ENCODE measurements around the gene PRR7. TPM values are rescaled to one million over a fixed set of nuclear protein-coding genes. Genes with fewer than 3 reads are reported as not detected.

The PRR7 gene
- total and polyA plus RNA-seq, 4 donors, result 0.17 to 1.4 (median 0.49) TPM

DNA sequence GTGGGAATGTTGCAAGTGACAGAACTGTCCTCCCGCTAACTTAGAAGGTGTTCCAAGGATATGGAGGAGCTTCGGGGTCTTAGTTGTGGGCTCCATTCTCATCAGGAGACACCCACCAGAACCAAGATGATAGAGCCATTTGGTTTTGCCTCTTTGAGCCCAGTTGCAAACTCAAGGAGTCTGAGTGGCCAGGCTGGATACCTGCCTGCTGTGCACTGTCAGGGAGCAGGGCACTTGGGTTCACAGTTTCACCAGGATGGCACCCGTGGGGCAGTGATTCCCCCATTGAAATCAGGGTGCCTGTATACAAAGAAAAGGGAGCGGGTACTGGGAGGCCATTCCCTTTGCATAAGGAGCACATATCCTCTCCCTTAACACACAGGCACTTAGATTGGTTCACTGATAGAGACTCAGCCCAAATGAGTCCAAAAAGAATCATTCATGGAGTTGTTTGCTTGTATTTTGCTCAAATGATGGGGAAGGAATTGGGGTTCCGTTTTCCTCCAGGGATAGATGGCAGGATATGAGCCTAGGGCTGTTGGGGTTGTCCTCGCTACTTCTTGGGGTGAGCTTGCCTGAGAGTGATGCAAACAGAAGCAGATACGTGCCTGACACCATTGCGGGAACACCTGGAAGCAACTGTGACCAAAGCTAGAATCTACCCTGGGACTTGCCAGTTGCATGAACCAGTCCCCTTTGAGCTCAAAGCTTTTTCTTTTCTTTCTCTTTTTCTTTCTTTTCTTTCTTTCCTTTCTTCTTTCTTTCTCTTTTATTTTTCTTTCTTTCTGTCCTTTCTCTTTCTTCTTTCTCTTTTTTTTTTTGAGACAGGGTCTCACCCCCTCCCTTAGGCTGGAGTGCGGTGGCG is 1.3 kb upstream of the PRR7 start:
- Histone ChIP-seq H3K4me3 (ENCODE audit: low read depth in 1 of 3, low read length in 3 of 3) (no peak overlapping the region), H3K27ac (ENCODE audit: low read depth in 1 of 2, low read length in 2 of 2) (no peak overlapping the region), H3K27me3 (ENCODE audit: control insufficient read depth in 4 of 4, insufficient read depth in 4 of 4, low read length in 3 of 4) (no peaks in the 10 kb centered on the region), H3K4me1 (ENCODE audit: control insufficient read depth in 4 of 4, insufficient read depth in 4 of 4, low read length in 3 of 4) (peaks cover 5 to 18% (median 9%) of the 10 kb centered on the region in 4 donors), H3K9me3 (ENCODE audit: control insufficient read depth in 4 of 4, low read length in 3 of 4) (no peaks in the 10 kb centered on the region), H3K36me3 (ENCODE audit: control insufficient read depth in 4 of 4, insufficient read depth in 3 of 4, low read depth in 1 of 4, low read length in 3 of 4) (peaks cover 0 to 6% (median under 1%) of the 10 kb centered on the region in 4 donors), H3K9ac (ENCODE audit: low read depth in 1 of 2, low read length in 2 of 2) (no peak overlapping the region)
- WGBS, result 56% methylated on average over 10 of the region's 10 CpGs
- no peak for TF ChIP-seq NR2F2 (IDR thresholded peaks at IDR 0.05)
- no peak for DNase-seq (ENCODE audit: low spot score)

DNA sequence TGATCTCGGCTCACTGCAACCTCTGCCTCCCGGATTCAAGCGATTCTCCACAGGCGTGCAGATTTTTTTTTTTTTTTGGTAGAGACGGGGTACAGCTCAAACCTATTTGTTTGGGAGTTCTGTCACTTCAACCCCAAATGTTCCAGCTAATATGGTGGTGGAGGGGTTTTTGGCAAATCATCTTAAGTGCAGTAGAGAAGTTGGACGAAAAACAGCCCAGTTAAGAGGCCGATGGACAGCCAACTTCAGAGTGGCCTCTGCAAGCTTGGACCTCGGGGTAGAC is 756 bp upstream of the PRR7 start:
- Histone ChIP-seq H3K9ac (ENCODE audit: low read depth in 1 of 2, low read length in 2 of 2) (no peak overlapping the region), H3K9me3 (ENCODE audit: control insufficient read depth in 4 of 4, low read length in 3 of 4) (no peaks in the 10 kb centered on the region), H3K4me3 (ENCODE audit: low read depth in 1 of 3, low read length in 3 of 3) (peak overlapping the region in 2 of 3 donors; percentile 61 to 65), H3K27ac (ENCODE audit: low read depth in 1 of 2, low read length in 2 of 2) (no peak overlapping the region), H3K4me1 (ENCODE audit: control insufficient read depth in 4 of 4, insufficient read depth in 4 of 4, low read length in 3 of 4) (peaks cover 5 to 18% (median 9%) of the 10 kb centered on the region in 4 donors), H3K27me3 (ENCODE audit: control insufficient read depth in 4 of 4, insufficient read depth in 4 of 4, low read length in 3 of 4) (no peaks in the 10 kb centered on the region), H3K36me3 (ENCODE audit: control insufficient read depth in 4 of 4, insufficient read depth in 3 of 4, low read depth in 1 of 4, low read length in 3 of 4) (peaks cover 0 to 2% (median 0%) of the 10 kb centered on the region in 4 donors)
- no peak for TF ChIP-seq RAD21 (IDR thresholded peaks at IDR 0.05)
- no peak for TF ChIP-seq HNF4A (conservative IDR thresholded peaks at IDR 0.05)
- TF ChIP-seq, protein P1, sequence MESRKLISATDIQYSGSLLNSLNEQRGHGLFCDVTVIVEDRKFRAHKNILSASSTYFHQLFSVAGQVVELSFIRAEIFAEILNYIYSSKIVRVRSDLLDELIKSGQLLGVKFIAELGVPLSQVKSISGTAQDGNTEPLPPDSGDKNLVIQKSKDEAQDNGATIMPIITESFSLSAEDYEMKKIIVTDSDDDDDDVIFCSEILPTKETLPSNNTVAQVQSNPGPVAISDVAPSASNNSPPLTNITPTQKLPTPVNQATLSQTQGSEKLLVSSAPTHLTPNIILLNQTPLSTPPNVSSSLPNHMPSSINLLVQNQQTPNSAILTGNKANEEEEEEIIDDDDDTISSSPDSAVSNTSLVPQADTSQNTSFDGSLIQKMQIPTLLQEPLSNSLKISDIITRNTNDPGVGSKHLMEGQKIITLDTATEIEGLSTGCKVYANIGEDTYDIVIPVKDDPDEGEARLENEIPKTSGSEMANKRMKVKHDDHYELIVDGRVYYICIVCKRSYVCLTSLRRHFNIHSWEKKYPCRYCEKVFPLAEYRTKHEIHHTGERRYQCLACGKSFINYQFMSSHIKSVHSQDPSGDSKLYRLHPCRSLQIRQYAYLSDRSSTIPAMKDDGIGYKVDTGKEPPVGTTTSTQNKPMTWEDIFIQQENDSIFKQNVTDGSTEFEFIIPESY (IDR thresholded peaks at IDR 0.05), result no peak
- TF ChIP-seq, protein P2, sequence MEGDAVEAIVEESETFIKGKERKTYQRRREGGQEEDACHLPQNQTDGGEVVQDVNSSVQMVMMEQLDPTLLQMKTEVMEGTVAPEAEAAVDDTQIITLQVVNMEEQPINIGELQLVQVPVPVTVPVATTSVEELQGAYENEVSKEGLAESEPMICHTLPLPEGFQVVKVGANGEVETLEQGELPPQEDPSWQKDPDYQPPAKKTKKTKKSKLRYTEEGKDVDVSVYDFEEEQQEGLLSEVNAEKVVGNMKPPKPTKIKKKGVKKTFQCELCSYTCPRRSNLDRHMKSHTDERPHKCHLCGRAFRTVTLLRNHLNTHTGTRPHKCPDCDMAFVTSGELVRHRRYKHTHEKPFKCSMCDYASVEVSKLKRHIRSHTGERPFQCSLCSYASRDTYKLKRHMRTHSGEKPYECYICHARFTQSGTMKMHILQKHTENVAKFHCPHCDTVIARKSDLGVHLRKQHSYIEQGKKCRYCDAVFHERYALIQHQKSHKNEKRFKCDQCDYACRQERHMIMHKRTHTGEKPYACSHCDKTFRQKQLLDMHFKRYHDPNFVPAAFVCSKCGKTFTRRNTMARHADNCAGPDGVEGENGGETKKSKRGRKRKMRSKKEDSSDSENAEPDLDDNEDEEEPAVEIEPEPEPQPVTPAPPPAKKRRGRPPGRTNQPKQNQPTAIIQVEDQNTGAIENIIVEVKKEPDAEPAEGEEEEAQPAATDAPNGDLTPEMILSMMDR (IDR thresholded peaks at IDR 0.05; ENCODE audit: low read depth, low read length, missing input control), result no peak
- TF ChIP-seq NR2F2 (IDR thresholded peaks at IDR 0.05), result no peak
- TF ChIP-seq FOXA2 (IDR thresholded peaks at IDR 0.05), result no peak
- no peak for TF ChIP-seq SP1 (IDR thresholded peaks at IDR 0.05)
- no peak for TF ChIP-seq TAF1 (conservative IDR thresholded peaks at IDR 0.05)
- WGBS, result 8% methylated on average over 8 of the region's 8 CpGs
- no peak for DNase-seq (ENCODE audit: low spot score)

DNA sequence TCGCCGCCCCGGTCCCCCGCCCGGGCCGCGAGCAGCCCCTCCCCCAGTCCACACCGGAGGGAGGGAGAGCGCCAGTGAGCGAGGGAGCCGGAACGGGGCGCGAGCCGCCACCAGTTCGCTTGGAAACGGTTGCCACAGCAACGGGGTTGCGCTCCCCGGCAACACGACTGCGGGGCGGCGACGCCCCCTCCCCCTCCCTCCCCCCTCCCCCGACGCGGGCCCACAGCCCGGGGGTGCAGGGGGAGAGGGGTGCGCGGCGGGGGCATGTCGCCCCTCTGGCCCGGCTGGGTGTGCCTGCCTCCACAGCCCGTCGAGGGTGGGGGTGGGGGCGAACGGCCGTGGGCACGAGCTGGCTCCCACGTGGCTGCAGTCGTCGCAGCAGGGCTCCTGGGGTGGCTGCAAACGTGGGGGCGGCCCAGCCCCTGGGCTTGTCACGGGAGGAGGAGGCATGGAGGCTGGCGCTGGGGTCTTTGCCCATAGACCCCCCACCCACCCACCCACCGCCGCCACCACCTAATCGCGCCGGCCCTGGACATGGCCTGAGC is 524 bp downstream of the PRR7 start:
- Histone ChIP-seq H3K4me1 (ENCODE audit: control insufficient read depth in 4 of 4, insufficient read depth in 4 of 4, low read length in 3 of 4) (peaks cover 5 to 18% (median 9%) of the 10 kb centered on the region in 4 donors), H3K27ac (ENCODE audit: low read depth in 1 of 2, low read length in 2 of 2) (no peak overlapping the region), H3K36me3 (ENCODE audit: control insufficient read depth in 4 of 4, insufficient read depth in 3 of 4, low read depth in 1 of 4, low read length in 3 of 4) (no peaks in the 10 kb centered on the region), H3K9me3 (ENCODE audit: control insufficient read depth in 4 of 4, low read length in 3 of 4) (no peaks in the 10 kb centered on the region), H3K4me3 (ENCODE audit: low read depth in 1 of 3, low read length in 3 of 3) (peak overlapping the region in 2 of 3 donors; percentile 37 to 65), H3K27me3 (ENCODE audit: control insufficient read depth in 4 of 4, insufficient read depth in 4 of 4, low read length in 3 of 4) (no peaks in the 10 kb centered on the region), H3K9ac (ENCODE audit: low read depth in 1 of 2, low read length in 2 of 2) (no peak overlapping the region)
- WGBS, result under 1% methylated on average over 50 of the region's 52 CpGs
- TF ChIP-seq, protein P1 (IDR thresholded peaks at IDR 0.05), result no peak
- TF ChIP-seq, protein P2 (IDR thresholded peaks at IDR 0.05; ENCODE audit: low read depth, low read length, missing input control), result no peak
- TF ChIP-seq RAD21 (IDR thresholded peaks at IDR 0.05) (no peak), JUND (IDR thresholded peaks at IDR 0.05) (no peak), TAF1 (conservative IDR thresholded peaks at IDR 0.05) (no peak)
- TF ChIP-seq, protein P3, sequence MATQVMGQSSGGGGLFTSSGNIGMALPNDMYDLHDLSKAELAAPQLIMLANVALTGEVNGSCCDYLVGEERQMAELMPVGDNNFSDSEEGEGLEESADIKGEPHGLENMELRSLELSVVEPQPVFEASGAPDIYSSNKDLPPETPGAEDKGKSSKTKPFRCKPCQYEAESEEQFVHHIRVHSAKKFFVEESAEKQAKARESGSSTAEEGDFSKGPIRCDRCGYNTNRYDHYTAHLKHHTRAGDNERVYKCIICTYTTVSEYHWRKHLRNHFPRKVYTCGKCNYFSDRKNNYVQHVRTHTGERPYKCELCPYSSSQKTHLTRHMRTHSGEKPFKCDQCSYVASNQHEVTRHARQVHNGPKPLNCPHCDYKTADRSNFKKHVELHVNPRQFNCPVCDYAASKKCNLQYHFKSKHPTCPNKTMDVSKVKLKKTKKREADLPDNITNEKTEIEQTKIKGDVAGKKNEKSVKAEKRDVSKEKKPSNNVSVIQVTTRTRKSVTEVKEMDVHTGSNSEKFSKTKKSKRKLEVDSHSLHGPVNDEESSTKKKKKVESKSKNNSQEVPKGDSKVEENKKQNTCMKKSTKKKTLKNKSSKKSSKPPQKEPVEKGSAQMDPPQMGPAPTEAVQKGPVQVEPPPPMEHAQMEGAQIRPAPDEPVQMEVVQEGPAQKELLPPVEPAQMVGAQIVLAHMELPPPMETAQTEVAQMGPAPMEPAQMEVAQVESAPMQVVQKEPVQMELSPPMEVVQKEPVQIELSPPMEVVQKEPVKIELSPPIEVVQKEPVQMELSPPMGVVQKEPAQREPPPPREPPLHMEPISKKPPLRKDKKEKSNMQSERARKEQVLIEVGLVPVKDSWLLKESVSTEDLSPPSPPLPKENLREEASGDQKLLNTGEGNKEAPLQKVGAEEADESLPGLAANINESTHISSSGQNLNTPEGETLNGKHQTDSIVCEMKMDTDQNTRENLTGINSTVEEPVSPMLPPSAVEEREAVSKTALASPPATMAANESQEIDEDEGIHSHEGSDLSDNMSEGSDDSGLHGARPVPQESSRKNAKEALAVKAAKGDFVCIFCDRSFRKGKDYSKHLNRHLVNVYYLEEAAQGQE (IDR thresholded peaks at IDR 0.05), result no peak
- TF ChIP-seq, protein P4, sequence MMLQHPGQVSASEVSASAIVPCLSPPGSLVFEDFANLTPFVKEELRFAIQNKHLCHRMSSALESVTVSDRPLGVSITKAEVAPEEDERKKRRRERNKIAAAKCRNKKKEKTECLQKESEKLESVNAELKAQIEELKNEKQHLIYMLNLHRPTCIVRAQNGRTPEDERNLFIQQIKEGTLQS (IDR thresholded peaks at IDR 0.05), result no peak
- TF ChIP-seq, protein P5, sequence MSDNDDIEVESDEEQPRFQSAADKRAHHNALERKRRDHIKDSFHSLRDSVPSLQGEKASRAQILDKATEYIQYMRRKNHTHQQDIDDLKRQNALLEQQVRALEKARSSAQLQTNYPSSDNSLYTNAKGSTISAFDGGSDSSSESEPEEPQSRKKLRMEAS (IDR thresholded peaks at IDR 0.05), result no peak
- DNase-seq (ENCODE audit: low spot score), result no peak

Measured in liver (tissue), 9 donors.